ENCODE results near the gene BCCIP. TPM values are rescaled to one million over a fixed set of nuclear protein-coding genes. Genes with fewer than 3 reads are reported as not detected.

The BCCIP gene
- total RNA-seq, 1 donor from 2014 or later: 36.9 TPM

- no peak for ATAC-seq
- Histone ChIP-seq H3K9me3 (no peaks in the 10 kb centered on the region), H3K27me3 (no peaks in the 10 kb centered on the region), H3K36me3 (peaks cover 31% of the 10 kb centered on the region), H3K27ac (no peak overlapping the region), H3K4me1 (peaks cover 27% of the 10 kb centered on the region), H3K4me3 (peak overlapping the region; percentile 98)
- no peak for DNase-seq
- intact Hi-C loops (cut with DNase I): no loop called here
- TF ChIP-seq CTCF (IDR thresholded peaks at IDR 0.05): no peak
These were observed 1.4 kb downstream of the BCCIP start for GRCh38 chr10:125824736-125825135.

- intact Hi-C loops (cut with DNase I): no loop called here
- H3K27ac ChIP-seq: no peak overlapping the region
- ATAC-seq: no peak
- no peak overlapping the region for H3K4me3 ChIP-seq
- DNase-seq: no peak
- H3K4me1 ChIP-seq: peaks cover 24% of the 10 kb centered on the region
- TF ChIP-seq CTCF (IDR thresholded peaks at IDR 0.05): no peak
- H3K9me3 ChIP-seq: no peaks in the 10 kb centered on the region
- peaks cover 55% of the 10 kb centered on the region for H3K36me3 ChIP-seq
- no peaks in the 10 kb centered on the region for H3K27me3 ChIP-seq
These were observed 3.8 kb downstream of the BCCIP start for GRCh38 chr10:125827133-125827532.

GRCh38 chr10:125828311-125828710 is 5.0 kb downstream of the BCCIP start:
- TF ChIP-seq CTCF (IDR thresholded peaks at IDR 0.05): no peak

GRCh38 chr10:125836746-125837145 is 13.4 kb downstream of the BCCIP start:
- ATAC-seq (no peak), DNase-seq (no peak)
- Histone ChIP-seq H3K4me3 (no peak overlapping the region), H3K36me3 (peaks cover 94% of the 10 kb centered on the region), H3K27me3 (no peaks in the 10 kb centered on the region), H3K27ac (no peak overlapping the region), H3K9me3 (no peaks in the 10 kb centered on the region), H3K4me1 (no peaks in the 10 kb centered on the region)
- TF ChIP-seq CTCF (IDR thresholded peaks at IDR 0.05): no peak
- intact Hi-C loops (cut with DNase I): no loop called here

More at GRCh38 chr10:125828311-125828710, 5.0 kb downstream of the BCCIP start:
- Histone ChIP-seq H3K27ac (no peak overlapping the region), H3K27me3 (no peaks in the 10 kb centered on the region), H3K4me1 (peaks cover 20% of the 10 kb centered on the region), H3K36me3 (peaks cover 67% of the 10 kb centered on the region), H3K4me3 (no peak overlapping the region), H3K9me3 (no peaks in the 10 kb centered on the region)
- ATAC-seq (no peak), DNase-seq (no peak)
- intact Hi-C loops (cut with DNase I): no loop called here

- no peak for TF ChIP-seq CTCF (IDR thresholded peaks at IDR 0.05)
- no peaks in the 10 kb centered on the region for H3K4me1 ChIP-seq
- ATAC-seq (no peak), DNase-seq (no peak)
- no peaks in the 10 kb centered on the region for H3K27me3 ChIP-seq
- no peak overlapping the region for H3K4me3 ChIP-seq
- H3K36me3 ChIP-seq: peaks cover 81% of the 10 kb centered on the region
- intact Hi-C loops (cut with DNase I): no loop called here
- H3K27ac ChIP-seq: no peak overlapping the region
- H3K9me3 ChIP-seq: no peaks in the 10 kb centered on the region
These were observed 15.6 kb downstream of the BCCIP start for GRCh38 chr10:125838802-125839575.

Measured in upper lobe of right lung (tissue), 1 donor.